Ascending aorta (tissue), 2 donors: ENCODE results near the gene MEX3C. TPM values are rescaled to one million over a fixed set of nuclear protein-coding genes. Genes with fewer than 3 reads are reported as not detected.
A peak's percentile ranks its signal among the peaks of the same experiment; 100 is the strongest.

Experiments
- DNase-seq, 2 donors: peaks; one replicate each; pipeline ENCODE4 v3.0.0-alpha.2; 2019; ENCODE audit warnings: low spot score in 2 of 2
- H3K27ac ChIP-seq, 2 donors: fragments of 200-600 bp; sonication (generic); one replicate each; pipeline ENCODE4 v1.5.1; 2016 to 2017; ENCODE audit warnings: mild to moderate bottlenecking in 1 of 2
- H3K27me3 ChIP-seq: fragments of 200-600 bp; sonication (generic); one replicate; pipeline ENCODE4 v1.5.1; 2017
- H3K36me3 ChIP-seq, 2 donors: fragments of 200-600 bp; sonication (generic); one replicate each; pipeline ENCODE4 v1.5.1; 2016
- H3K4me1 ChIP-seq, 2 donors: fragments of 200-600 bp; sonication (generic); one replicate each; pipeline ENCODE4 v1.5.1; 2016 to 2017; ENCODE audit warnings: mild to moderate bottlenecking in 1 of 2
- H3K4me3 ChIP-seq, 2 donors: fragments of 200-600 bp; sonication (generic); one replicate each; pipeline ENCODE4 v1.5.1; 2016 to 2017; ENCODE audit warnings: mild to moderate bottlenecking in 1 of 2
- H3K9me3 ChIP-seq, 2 donors: fragments of 200-600 bp; sonication (generic); one replicate each; pipeline ENCODE4 v1.5.1; 2016
- intact Hi-C: fragments of 100-400 bp; cut with DNase I; formaldehyde crosslinking; loops from one replicate; pipeline ENCODE4 v1.15.1; 2023
- total RNA-seq: library from RNA; depleted of rRNA; stranded (reverse); fragments of >200 nt; gene quantifications from one replicate; pipeline ENCODE4 v1.1.0, GENCODE V29; 2016
- TF ChIP-seq, protein P1 (sequence below), 3 experiments: fragments of 200-600 bp in 2 of 3; fragments of 450-650 bp in 1 of 3; sonication (generic) in 2 of 3; IDR thresholded peaks; one replicate each; pipeline ENCODE4 v1.5.1; 2016 to 2019; ENCODE audit warnings: antibody characterized with exemption in 3 of 3, mild to moderate bottlenecking in 1 of 3, moderate library complexity in 1 of 3

Gene MEX3C
- total RNA-seq, 1 donor from 2014 or later: 97.7 TPM

DNA sequence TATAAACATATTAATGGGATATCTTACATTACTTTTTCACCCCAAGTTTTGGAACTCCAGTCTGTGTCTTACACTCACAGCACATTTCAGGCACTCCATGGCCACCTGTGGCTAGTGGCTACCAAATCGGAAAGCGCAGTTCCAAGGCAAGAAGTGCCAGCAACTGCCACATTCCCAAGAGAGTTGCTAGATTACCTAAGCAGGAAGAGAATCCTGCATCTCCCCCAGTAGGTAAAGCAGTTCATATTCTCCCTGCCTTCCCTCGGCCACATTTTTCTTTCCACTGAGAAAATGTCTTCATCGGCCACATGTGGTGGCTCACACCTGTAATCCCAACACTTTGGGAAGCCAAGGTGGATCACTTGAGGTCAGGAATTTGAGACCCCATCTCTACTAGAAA, 62.8 kb downstream of the MEX3C start:
- no peaks in the 10 kb centered on the region for H3K36me3 ChIP-seq
- no peak overlapping the region for H3K4me3 ChIP-seq
- no peak overlapping the region for H3K27ac ChIP-seq
- DNase-seq: no peak
- peaks cover 0 to 6% of the 10 kb centered on the region in 2 donors for H3K4me1 ChIP-seq
- TF ChIP-seq, protein P1, sequence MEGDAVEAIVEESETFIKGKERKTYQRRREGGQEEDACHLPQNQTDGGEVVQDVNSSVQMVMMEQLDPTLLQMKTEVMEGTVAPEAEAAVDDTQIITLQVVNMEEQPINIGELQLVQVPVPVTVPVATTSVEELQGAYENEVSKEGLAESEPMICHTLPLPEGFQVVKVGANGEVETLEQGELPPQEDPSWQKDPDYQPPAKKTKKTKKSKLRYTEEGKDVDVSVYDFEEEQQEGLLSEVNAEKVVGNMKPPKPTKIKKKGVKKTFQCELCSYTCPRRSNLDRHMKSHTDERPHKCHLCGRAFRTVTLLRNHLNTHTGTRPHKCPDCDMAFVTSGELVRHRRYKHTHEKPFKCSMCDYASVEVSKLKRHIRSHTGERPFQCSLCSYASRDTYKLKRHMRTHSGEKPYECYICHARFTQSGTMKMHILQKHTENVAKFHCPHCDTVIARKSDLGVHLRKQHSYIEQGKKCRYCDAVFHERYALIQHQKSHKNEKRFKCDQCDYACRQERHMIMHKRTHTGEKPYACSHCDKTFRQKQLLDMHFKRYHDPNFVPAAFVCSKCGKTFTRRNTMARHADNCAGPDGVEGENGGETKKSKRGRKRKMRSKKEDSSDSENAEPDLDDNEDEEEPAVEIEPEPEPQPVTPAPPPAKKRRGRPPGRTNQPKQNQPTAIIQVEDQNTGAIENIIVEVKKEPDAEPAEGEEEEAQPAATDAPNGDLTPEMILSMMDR (IDR thresholded peaks at IDR 0.05): no peak
- H3K27me3 ChIP-seq: no peaks in the 10 kb centered on the region
- intact Hi-C loops: no loop called here
- no peaks in the 10 kb centered on the region for H3K9me3 ChIP-seq

DNA sequence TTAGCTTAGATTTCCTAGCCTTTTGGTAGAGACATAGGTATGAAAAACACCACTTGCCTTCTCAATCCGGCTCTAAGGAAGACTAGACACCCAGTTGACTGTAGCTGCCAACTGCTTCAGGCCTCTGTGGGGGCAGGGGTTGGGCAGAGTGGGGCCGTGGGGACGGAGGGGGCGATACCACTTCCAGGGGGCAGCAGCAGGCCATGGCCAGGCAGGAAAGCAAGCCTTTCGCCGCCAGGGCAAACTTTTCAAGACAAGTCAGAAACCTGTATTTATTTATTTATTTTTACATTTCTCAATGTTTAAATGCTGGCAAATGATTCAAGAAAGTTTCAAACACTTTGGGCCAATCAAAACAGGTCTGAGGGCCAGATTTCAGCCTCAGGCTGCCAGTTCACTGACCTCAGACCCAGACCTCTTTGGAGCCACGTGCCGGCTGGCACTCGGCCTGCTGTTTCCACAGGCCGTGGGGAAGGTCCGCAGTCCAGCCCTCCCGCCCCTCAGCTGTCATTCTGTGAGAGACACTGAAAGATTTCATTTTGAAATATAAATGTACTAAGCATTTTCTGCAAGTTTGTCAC, 63.8 kb downstream of the MEX3C start:
- H3K4me1 ChIP-seq: peaks cover 0 to 6% of the 10 kb centered on the region in 2 donors
- no peak for DNase-seq
- intact Hi-C loops: no loop called here
- no peaks in the 10 kb centered on the region for H3K36me3 ChIP-seq
- no peak overlapping the region for H3K27ac ChIP-seq
- H3K9me3 ChIP-seq: no peaks in the 10 kb centered on the region
- H3K4me3 ChIP-seq: no peak overlapping the region
- H3K27me3 ChIP-seq: no peaks in the 10 kb centered on the region
- TF ChIP-seq, protein P1 (IDR thresholded peaks at IDR 0.05): peak in 1 of 3 experiments; percentile 13

DNA sequence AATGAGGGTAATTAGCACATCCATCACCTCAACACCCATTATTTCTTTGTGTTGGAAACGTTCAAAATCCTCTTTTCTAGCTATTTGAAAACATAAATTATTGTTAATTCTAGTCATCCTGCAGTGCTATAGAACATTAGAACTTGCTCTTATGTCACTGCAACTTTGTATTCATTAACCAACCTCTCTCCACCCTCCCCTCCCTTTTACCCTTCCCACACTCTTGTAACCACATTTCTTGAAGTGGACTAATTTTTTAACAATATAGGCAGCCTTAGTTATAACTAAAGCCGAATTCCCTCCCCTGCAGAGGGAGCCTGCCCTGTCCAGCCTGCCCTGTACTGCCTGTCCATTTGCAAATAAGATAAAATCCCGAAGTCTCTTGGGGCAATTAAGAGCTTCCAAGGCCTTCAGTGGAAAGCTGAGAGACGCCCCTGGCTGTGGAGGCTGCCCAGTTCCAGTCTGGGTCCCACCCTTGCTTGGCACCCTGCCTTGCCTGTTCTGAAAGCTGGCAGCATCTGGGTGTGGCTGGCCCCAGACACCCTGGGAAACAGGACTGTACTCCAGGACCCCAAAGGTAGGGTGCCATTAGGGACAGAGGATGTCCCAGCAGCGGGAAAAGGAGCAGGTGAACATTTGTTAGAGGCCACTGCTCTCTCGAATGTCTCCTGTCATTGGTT, 65.1 kb downstream of the MEX3C start:
- no peaks in the 10 kb centered on the region for H3K9me3 ChIP-seq
- TF ChIP-seq, protein P1 (IDR thresholded peaks at IDR 0.05): no peak
- no peak for DNase-seq
- peaks cover 0 to 6% of the 10 kb centered on the region in 2 donors for H3K4me1 ChIP-seq
- no peaks in the 10 kb centered on the region for H3K36me3 ChIP-seq
- intact Hi-C loops: no loop called here
- no peak overlapping the region for H3K27ac ChIP-seq
- H3K4me3 ChIP-seq: no peak overlapping the region
- H3K27me3 ChIP-seq: no peaks in the 10 kb centered on the region

DNA sequence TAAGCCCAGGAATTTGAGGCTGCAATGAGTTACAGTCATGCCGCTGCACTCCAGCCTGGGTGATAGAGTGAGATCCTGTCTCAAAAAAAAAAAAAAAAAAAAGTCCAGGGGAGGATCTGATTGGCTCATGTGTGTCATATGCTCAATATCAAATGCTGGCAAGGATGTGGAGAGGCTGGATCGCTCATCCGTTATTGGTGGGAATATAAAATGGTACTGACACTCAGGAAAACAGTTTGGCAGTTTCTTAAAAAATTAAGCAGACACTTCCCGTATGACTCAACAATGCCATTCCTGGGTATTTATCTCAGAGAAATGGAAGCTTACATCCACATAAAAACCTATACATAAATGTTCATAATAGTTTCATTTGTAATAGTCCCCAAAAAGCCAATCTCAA, 68.9 kb downstream of the MEX3C start:
- H3K36me3 ChIP-seq: no peaks in the 10 kb centered on the region
- no peaks in the 10 kb centered on the region for H3K9me3 ChIP-seq
- H3K27ac ChIP-seq: no peak overlapping the region
- H3K4me1 ChIP-seq: peaks cover 0 to 5% of the 10 kb centered on the region in 2 donors
- TF ChIP-seq, protein P1 (IDR thresholded peaks at IDR 0.05): no peak
- no peak for DNase-seq
- H3K4me3 ChIP-seq: no peak overlapping the region
- H3K27me3 ChIP-seq: no peaks in the 10 kb centered on the region
- intact Hi-C loops: no loop called here

DNA sequence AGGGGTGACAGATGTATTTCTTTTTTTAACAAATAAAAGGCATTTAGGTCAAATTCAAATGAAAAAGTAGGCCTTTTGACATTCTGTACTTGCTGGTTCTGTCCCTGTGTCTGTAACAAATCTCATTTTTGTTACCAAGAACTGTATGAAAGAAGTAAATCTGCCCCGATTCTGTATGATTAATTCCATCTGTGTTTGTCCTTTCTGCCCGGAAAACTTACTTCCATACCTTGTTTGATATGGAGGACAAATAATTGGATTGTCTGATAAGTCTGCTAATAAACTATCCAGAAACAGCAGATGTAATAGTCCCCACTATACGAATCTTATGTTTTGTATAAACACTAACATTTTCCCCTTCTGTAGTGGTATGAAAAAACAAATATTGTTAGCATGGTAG, 69.8 kb downstream of the MEX3C start:
- H3K27ac ChIP-seq: no peak overlapping the region
- no peak for DNase-seq
- H3K4me1 ChIP-seq: no peaks in the 10 kb centered on the region
- intact Hi-C loops: no loop called here
- H3K36me3 ChIP-seq: no peaks in the 10 kb centered on the region
- no peaks in the 10 kb centered on the region for H3K9me3 ChIP-seq
- no peak overlapping the region for H3K4me3 ChIP-seq
- H3K27me3 ChIP-seq: no peaks in the 10 kb centered on the region
- TF ChIP-seq, protein P1 (IDR thresholded peaks at IDR 0.05): no peak
